Right atrium auricular region (tissue), 2 donors: ENCODE measurements around the gene IGFL3. TPM values are rescaled to one million over a fixed set of nuclear protein-coding genes. Genes with fewer than 3 reads are reported as not detected.

ENCODE experiments used
- DNase-seq: peaks from one replicate; pipeline ENCODE4 v3.0.0-alpha.2; 2019; ENCODE audit warnings: low spot score
- H3K27ac ChIP-seq, 2 donors: fragments of 200-600 bp; sonication (generic); 1 replicate in 1 of 2; 2 replicates in 1 of 2; pipeline ENCODE4 v1.5.1; 2016 to 2019
- H3K27me3 ChIP-seq, 2 donors: fragments of 200-600 bp; sonication (generic); one replicate each; pipeline versions ENCODE4 v1.5.1 to v1.6.0; 2017 to 2019
- H3K36me3 ChIP-seq: fragments of 200-600 bp; sonication (generic); one replicate; pipeline ENCODE4 v1.5.1; 2016
- H3K4me1 ChIP-seq, 2 donors: fragments of 200-600 bp; sonication (generic); one replicate each; pipeline versions ENCODE4 v1.5.1 to v1.6.0; 2017 to 2019
- H3K4me3 ChIP-seq, 2 donors: fragments of 200-600 bp; sonication (generic); 1 replicate in 1 of 2; 2 replicates in 1 of 2; pipeline ENCODE4 v1.5.1; 2017 to 2019; ENCODE audit warnings: mild to moderate bottlenecking in 1 of 2, moderate library complexity in 1 of 2
- H3K9me3 ChIP-seq, 2 donors: fragments of 200-600 bp; sonication (generic); one replicate each; pipeline ENCODE4 v1.5.1; 2019
- total RNA-seq, 2 donors: library from RNA; depleted of rRNA; stranded (reverse); fragments of >200 nt; gene quantifications; one replicate each; pipeline ENCODE4 v1.1.0, GENCODE V29; 2016
- TF ChIP-seq, protein P1 (sequence below), 2 donors: fragments of 200-600 bp; sonication (generic); IDR thresholded peaks; one replicate each; pipeline ENCODE4 v1.5.1; 2019; ENCODE audit warnings: antibody characterized with exemption in 2 of 2

Gene IGFL3
- total RNA-seq, 2 donors from 2014 or later = not detected

DNA sequence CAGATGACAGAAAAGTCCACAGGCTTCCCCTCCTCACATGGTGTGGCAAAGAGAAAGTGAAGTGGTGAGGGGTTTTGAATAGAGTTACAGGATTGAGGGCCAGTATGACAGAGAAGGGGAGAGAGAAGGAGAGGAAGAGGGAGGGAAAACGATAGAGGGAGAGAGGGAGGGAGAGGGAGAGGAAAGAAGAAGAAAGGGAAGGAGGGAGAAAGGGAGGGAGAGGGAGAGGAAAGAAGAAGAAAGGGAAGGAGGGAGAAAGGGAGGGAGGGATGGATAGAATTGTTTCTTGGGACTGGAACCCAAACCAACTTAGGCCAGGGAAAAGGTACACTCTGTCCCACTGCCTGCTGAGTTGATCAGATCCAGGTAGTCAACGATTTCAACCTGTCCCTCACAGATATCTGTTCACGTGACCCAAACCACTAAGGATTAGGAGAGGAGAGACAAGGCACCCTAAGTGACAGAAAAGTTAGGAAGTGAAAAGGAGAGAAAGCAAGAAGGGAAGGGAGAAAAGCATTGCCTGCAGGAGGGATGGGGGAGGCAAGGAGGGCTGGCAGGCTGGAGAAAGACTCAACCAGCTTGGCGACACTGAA lies 8.1 kb upstream of the IGFL3 start:
- Histone ChIP-seq H3K9me3 (no peaks in the 10 kb centered on the region), H3K36me3 (no peaks in the 10 kb centered on the region), H3K4me1 (peaks cover 0 to 19% of the 10 kb centered on the region in 2 donors), H3K4me3 (peak overlapping the region in 1 of 2 donors; percentile 28), H3K27me3 (no peaks in the 10 kb centered on the region), H3K27ac (peak overlapping the region; percentile 64 to 93)
- DNase-seq = no peak
- TF ChIP-seq, protein P1, sequence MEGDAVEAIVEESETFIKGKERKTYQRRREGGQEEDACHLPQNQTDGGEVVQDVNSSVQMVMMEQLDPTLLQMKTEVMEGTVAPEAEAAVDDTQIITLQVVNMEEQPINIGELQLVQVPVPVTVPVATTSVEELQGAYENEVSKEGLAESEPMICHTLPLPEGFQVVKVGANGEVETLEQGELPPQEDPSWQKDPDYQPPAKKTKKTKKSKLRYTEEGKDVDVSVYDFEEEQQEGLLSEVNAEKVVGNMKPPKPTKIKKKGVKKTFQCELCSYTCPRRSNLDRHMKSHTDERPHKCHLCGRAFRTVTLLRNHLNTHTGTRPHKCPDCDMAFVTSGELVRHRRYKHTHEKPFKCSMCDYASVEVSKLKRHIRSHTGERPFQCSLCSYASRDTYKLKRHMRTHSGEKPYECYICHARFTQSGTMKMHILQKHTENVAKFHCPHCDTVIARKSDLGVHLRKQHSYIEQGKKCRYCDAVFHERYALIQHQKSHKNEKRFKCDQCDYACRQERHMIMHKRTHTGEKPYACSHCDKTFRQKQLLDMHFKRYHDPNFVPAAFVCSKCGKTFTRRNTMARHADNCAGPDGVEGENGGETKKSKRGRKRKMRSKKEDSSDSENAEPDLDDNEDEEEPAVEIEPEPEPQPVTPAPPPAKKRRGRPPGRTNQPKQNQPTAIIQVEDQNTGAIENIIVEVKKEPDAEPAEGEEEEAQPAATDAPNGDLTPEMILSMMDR (IDR thresholded peaks at IDR 0.05) = no peak

DNA sequence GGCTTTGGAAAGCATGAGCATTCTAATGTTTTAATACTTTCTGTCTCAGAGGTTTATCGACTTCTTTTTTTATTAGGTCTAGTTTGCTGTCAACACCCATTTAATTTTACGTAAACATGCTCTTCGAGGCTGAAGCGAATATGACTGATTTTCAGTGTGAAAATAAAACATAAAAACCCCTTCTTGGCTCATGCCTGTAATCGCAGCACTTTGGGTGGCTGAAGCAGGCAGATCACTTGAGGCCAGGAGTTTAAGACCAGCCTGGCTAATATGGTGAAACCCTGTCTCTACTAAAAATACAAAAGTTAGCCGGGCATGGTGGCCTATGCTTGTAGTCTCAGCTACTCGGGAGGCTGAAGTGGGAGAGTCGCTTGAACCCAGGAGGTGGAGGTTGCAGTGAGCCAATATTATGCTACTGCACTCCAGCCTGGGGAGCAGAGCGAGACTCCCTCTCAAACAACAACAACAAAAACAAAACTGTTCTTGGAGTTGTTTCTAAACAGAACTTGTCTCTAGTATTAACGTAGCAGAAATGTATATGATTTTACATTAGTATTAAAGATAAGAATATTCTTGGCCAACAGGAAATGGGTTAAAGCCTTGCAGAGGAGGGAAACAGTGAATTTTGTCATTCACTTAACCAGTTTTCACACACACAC lies 7.1 kb upstream of the IGFL3 start:
- no peak for DNase-seq
- Histone ChIP-seq H3K27ac (peak overlapping the region in 1 of 2 donors; percentile 93), H3K4me3 (peak overlapping the region in 1 of 2 donors; percentile 28), H3K27me3 (no peaks in the 10 kb centered on the region), H3K4me1 (peaks cover 0 to 19% of the 10 kb centered on the region in 2 donors), H3K36me3 (no peaks in the 10 kb centered on the region), H3K9me3 (no peaks in the 10 kb centered on the region)
- TF ChIP-seq, protein P1 (IDR thresholded peaks at IDR 0.05) = no peak

DNA sequence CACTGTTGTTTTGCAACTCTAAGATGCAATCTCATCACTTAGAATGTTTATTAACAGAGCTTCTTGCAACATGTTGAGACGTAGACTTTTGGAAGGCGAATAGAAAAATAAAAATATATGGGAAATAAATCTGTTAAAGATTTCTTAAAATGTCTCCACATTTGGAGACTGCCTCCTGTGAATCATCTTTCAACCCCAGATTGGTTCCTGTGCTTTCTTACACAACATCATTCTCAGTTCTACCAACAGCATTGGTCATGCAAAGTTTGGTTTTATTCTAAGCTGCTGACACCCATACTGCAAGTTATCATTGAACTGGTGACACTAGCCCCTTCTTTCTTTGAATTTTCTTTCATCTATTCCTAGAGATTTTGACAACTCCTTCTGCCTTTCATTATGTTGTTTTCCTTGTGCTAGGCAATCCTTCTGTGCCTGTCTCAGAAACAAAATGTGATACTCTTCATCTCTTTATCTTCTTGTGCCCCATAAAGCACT lies 1.6 kb upstream of the IGFL3 start:
- Histone ChIP-seq H3K9me3 (no peaks in the 10 kb centered on the region), H3K27ac (no peak overlapping the region), H3K4me1 (no peaks in the 10 kb centered on the region), H3K4me3 (no peak overlapping the region), H3K27me3 (no peaks in the 10 kb centered on the region), H3K36me3 (no peaks in the 10 kb centered on the region)
- DNase-seq = no peak
- TF ChIP-seq, protein P1 (IDR thresholded peaks at IDR 0.05) = no peak

DNA sequence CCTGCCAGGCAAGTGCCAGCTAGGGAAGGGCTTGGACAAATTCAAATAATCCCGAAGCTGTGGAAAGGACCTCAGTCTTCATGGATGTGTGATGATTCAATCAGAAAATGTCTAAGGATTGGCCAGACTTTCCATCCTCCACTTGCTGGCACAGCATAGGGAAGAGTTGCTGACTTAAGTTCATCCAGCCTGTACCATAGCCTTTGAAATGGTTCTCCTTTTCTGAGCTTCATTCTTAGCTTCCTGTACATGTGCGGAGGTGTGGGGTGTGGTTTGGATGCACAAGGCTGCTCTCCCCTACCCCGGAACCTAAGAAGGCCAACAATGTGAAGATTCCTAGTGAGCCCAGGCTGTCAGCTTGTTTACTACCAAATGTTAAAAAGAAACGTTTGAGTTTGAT lies 959 bp upstream of the IGFL3 start:
- no peaks in the 10 kb centered on the region for H3K9me3 ChIP-seq
- H3K27me3 ChIP-seq = no peaks in the 10 kb centered on the region
- no peak for DNase-seq
- TF ChIP-seq, protein P1 (IDR thresholded peaks at IDR 0.05) = no peak
- no peak overlapping the region for H3K27ac ChIP-seq
- H3K4me3 ChIP-seq = no peak overlapping the region
- no peaks in the 10 kb centered on the region for H3K36me3 ChIP-seq
- no peaks in the 10 kb centered on the region for H3K4me1 ChIP-seq

DNA sequence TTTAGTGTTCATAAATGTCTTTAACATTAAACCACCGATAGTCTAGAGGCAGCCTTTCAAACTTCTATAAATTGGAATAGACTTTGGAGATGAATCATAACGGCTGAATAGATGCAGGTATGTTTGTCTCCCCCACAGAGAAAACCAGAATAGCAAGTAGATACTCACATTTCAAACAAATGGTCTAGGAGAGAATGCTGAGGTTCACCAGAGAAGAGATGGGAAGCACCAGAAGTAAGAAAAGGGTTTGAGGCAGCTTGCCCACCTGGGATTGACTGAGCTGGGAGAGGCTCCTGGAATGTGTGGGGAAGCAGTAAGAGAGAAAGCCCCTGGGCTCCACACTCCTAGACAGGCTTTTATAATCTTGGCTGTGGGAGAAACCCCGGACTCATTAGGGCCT lies 6.4 kb downstream of the IGFL3 start:
- Histone ChIP-seq H3K9me3 (peaks cover 0 to 4% of the 10 kb centered on the region in 2 donors), H3K27me3 (no peaks in the 10 kb centered on the region), H3K36me3 (no peaks in the 10 kb centered on the region), H3K4me3 (no peak overlapping the region), H3K4me1 (no peaks in the 10 kb centered on the region), H3K27ac (no peak overlapping the region)
- TF ChIP-seq, protein P1 (IDR thresholded peaks at IDR 0.05) = no peak
- DNase-seq = no peak
